ENCODE measurements around the gene SCNN1B.

DNA sequence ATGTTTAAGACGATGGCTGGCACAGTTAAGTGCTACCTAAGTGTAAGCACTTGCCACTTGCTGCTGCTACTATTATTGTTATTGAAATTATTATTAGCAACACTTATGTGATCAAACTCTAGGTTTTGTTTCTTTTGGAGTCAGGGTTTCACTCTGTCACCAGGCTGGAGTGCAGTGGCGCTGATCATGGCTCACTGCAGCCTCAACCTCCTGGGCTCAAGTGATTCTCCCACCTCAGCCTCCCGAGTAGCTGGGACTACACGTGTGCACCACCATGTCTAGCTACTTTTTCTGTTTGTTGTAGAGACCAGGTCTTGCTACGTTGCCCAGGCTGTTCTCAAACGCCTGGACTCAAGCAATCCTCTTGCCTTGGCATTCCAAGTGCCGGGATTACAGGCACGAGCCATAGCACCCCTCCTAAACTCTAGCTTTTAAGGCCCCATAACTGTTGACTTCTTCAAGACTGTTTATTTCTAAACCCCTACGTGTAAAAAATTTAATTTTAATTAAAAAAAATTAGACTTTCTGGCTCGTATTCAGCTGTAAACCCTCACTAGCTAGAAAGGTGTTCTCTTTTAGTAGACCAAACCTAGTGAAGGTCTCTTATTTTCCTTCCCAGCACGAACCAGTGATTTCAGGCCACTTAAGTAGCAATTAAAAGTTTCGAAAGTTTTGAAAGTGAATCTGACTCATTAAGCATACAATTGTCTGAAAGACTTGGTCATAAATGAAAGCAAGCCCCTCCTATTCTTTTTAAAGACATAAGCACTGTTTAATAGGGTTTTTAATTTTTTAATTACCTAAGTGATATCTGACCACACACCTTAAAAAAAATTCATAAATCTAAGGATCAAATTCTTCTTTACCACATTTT is 11.7 kb upstream of the SCNN1B start:
- TF ChIP-seq, protein P1, sequence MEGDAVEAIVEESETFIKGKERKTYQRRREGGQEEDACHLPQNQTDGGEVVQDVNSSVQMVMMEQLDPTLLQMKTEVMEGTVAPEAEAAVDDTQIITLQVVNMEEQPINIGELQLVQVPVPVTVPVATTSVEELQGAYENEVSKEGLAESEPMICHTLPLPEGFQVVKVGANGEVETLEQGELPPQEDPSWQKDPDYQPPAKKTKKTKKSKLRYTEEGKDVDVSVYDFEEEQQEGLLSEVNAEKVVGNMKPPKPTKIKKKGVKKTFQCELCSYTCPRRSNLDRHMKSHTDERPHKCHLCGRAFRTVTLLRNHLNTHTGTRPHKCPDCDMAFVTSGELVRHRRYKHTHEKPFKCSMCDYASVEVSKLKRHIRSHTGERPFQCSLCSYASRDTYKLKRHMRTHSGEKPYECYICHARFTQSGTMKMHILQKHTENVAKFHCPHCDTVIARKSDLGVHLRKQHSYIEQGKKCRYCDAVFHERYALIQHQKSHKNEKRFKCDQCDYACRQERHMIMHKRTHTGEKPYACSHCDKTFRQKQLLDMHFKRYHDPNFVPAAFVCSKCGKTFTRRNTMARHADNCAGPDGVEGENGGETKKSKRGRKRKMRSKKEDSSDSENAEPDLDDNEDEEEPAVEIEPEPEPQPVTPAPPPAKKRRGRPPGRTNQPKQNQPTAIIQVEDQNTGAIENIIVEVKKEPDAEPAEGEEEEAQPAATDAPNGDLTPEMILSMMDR (tag by site-specific recombination; IDR thresholded peaks at IDR 0.05) = no peak
- TF ChIP-seq, protein P2, sequence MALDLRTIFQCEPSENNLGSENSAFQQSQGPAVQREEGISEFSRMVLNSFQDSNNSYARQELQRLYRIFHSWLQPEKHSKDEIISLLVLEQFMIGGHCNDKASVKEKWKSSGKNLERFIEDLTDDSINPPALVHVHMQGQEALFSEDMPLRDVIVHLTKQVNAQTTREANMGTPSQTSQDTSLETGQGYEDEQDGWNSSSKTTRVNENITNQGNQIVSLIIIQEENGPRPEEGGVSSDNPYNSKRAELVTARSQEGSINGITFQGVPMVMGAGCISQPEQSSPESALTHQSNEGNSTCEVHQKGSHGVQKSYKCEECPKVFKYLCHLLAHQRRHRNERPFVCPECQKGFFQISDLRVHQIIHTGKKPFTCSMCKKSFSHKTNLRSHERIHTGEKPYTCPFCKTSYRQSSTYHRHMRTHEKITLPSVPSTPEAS (tag by site-specific recombination; IDR thresholded peaks at IDR 0.05) = no peak
- no peak for TF ChIP-seq ZNF155 (tag by site-specific recombination; IDR thresholded peaks at IDR 0.05)
- TF ChIP-seq HOXA7 (CRISPR knock-in tag; IDR thresholded peaks at IDR 0.05; ENCODE audit: borderline replicate concordance) = no peak
- TF ChIP-seq ZNF76 (tag by site-specific recombination; IDR thresholded peaks at IDR 0.05; ENCODE audit: borderline replicate concordance, low read depth) = no peak
- no peak for TF ChIP-seq SALL2 (tag by site-specific recombination; IDR thresholded peaks at IDR 0.05; ENCODE audit: borderline replicate concordance)
- no peak for TF ChIP-seq IKZF3 (tag by site-specific recombination; IDR thresholded peaks at IDR 0.05)
- TF ChIP-seq, protein P3, sequence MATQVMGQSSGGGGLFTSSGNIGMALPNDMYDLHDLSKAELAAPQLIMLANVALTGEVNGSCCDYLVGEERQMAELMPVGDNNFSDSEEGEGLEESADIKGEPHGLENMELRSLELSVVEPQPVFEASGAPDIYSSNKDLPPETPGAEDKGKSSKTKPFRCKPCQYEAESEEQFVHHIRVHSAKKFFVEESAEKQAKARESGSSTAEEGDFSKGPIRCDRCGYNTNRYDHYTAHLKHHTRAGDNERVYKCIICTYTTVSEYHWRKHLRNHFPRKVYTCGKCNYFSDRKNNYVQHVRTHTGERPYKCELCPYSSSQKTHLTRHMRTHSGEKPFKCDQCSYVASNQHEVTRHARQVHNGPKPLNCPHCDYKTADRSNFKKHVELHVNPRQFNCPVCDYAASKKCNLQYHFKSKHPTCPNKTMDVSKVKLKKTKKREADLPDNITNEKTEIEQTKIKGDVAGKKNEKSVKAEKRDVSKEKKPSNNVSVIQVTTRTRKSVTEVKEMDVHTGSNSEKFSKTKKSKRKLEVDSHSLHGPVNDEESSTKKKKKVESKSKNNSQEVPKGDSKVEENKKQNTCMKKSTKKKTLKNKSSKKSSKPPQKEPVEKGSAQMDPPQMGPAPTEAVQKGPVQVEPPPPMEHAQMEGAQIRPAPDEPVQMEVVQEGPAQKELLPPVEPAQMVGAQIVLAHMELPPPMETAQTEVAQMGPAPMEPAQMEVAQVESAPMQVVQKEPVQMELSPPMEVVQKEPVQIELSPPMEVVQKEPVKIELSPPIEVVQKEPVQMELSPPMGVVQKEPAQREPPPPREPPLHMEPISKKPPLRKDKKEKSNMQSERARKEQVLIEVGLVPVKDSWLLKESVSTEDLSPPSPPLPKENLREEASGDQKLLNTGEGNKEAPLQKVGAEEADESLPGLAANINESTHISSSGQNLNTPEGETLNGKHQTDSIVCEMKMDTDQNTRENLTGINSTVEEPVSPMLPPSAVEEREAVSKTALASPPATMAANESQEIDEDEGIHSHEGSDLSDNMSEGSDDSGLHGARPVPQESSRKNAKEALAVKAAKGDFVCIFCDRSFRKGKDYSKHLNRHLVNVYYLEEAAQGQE (tag by site-specific recombination; IDR thresholded peaks at IDR 0.05) = no peak
- no peak for TF ChIP-seq ZNF121 (tag by site-specific recombination; IDR thresholded peaks at IDR 0.05)
- no peak for TF ChIP-seq ZNF777 (tag by site-specific recombination; IDR thresholded peaks at IDR 0.05; ENCODE audit: borderline replicate concordance)
- TF ChIP-seq KLF8 (tag by site-specific recombination; IDR thresholded peaks at IDR 0.05) = no peak
- TF ChIP-seq, protein P4, sequence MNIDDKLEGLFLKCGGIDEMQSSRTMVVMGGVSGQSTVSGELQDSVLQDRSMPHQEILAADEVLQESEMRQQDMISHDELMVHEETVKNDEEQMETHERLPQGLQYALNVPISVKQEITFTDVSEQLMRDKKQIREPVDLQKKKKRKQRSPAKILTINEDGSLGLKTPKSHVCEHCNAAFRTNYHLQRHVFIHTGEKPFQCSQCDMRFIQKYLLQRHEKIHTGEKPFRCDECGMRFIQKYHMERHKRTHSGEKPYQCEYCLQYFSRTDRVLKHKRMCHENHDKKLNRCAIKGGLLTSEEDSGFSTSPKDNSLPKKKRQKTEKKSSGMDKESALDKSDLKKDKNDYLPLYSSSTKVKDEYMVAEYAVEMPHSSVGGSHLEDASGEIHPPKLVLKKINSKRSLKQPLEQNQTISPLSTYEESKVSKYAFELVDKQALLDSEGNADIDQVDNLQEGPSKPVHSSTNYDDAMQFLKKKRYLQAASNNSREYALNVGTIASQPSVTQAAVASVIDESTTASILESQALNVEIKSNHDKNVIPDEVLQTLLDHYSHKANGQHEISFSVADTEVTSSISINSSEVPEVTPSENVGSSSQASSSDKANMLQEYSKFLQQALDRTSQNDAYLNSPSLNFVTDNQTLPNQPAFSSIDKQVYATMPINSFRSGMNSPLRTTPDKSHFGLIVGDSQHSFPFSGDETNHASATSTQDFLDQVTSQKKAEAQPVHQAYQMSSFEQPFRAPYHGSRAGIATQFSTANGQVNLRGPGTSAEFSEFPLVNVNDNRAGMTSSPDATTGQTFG (tag by site-specific recombination; IDR thresholded peaks at IDR 0.05; ENCODE audit: borderline replicate concordance) = no peak
- TF ChIP-seq, protein P5, sequence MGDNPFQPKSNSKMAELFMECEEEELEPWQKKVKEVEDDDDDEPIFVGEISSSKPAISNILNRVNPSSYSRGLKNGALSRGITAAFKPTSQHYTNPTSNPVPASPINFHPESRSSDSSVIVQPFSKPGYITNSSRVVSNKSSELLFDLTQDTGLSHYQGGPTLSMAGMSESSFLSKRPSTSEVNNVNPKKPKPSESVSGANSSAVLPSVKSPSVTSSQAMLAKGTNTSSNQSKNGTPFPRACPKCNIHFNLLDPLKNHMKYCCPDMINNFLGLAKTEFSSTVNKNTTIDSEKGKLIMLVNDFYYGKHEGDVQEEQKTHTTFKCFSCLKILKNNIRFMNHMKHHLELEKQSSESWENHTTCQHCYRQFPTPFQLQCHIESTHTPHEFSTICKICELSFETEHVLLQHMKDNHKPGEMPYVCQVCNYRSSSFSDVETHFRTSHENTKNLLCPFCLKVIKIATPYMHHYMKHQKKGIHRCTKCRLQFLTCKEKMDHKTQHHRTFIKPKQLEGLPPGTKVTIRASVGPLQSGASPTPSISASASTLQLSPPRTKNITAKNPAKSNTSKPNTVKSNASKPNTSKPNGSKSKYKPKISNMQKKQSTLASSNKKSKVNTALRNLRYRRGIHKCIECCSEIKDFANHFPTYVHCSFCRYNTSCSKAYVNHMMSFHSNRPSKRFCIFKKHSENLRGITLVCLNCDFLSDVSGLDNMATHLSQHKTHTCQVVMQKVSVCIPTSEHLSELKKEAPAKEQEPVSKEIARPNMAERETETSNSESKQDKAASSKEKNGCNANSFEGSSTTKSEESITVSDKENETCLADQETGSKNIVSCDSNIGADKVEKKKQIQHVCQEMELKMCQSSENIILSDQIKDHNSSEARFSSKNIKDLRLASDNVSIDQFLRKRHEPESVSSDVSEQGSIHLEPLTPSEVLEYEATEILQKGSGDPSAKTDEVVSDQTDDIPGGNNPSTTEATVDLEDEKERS (tag by site-specific recombination; IDR thresholded peaks at IDR 0.05) = no peak

Measured in HEK293 (cell line).